Stimulated activated CD8-positive, alpha-beta memory T cell treated with anti-CD3 and anti-CD28 coated beads, Interleukin-7, amount 100 ng/mL, for 48 hours (primary cell): Measurements from ENCODE around the gene C1QTNF8.

ENCODE experiments used
- DNase-seq, 2 donors: peaks; one replicate each; pipeline ENCODE4 v3.0.0-alpha.2; 2020; ENCODE audit warnings: low read depth in 1 of 2; ENCODE audit errors: extremely low read depth in 1 of 2

Gene C1QTNF8

GRCh38 chr16:1049113-1049975 lies 46.7 kb downstream of the C1QTNF8 start:
- no peak for DNase-seq

- no peak for DNase-seq
Observed at GRCh38 chr16:1048442-1049112, 47.5 kb downstream of the C1QTNF8 start.

GRCh38 chr16:1047801-1048200 lies 48.2 kb downstream of the C1QTNF8 start:
- DNase-seq = no peak

GRCh38 chr16:1047123-1047522 lies 48.9 kb downstream of the C1QTNF8 start:
- DNase-seq = no peak

- DNase-seq = no peak
Observed at GRCh38 chr16:1045993-1046911, 49.8 kb downstream of the C1QTNF8 start.

GRCh38 chr16:1045310-1045992 lies 50.6 kb downstream of the C1QTNF8 start:
- no peak for DNase-seq

- DNase-seq = no peak
Observed at GRCh38 chr16:1044460-1045309, 51.4 kb downstream of the C1QTNF8 start.

GRCh38 chr16:1043881-1044451 lies 52.1 kb downstream of the C1QTNF8 start:
- DNase-seq = no peak

GRCh38 chr16:1042866-1043265 lies 53.2 kb downstream of the C1QTNF8 start:
- no peak for DNase-seq

GRCh38 chr16:1042049-1042744 lies 53.8 kb downstream of the C1QTNF8 start:
- DNase-seq = no peak

GRCh38 chr16:1040346-1040745 lies 55.7 kb downstream of the C1QTNF8 start:
- DNase-seq = no peak

- DNase-seq = no peak
Observed at GRCh38 chr16:1039762-1040161, 56.3 kb downstream of the C1QTNF8 start.

GRCh38 chr16:1038932-1039331 lies 57.1 kb downstream of the C1QTNF8 start:
- no peak for DNase-seq
